NB4 (cell line): ENCODE results near the gene ACMSD.

ENCODE experiments used
- MYC ChIP-seq: IDR thresholded peaks from 2 replicates; pipeline ENCODE4 v1.6.1; 2011; ENCODE audit warnings: low read depth, low read length
- POLR2A ChIP-seq: IDR thresholded peaks from 2 replicates; pipeline ENCODE4 v1.6.1; 2011; ENCODE audit warnings: mild to moderate bottlenecking; ENCODE audit not compliant: insufficient read length; ENCODE audit errors: extremely low read depth
- TF ChIP-seq, protein P1 (sequence below): IDR thresholded peaks from one replicate; pipeline ENCODE4 v1.5.1; 2012; ENCODE audit warnings: low read depth, low read length
- TF ChIP-seq, protein P2 (sequence below): IDR thresholded peaks from 2 replicates; pipeline ENCODE4 v1.6.1; 2011; ENCODE audit warnings: low read depth, low read length

DNA sequence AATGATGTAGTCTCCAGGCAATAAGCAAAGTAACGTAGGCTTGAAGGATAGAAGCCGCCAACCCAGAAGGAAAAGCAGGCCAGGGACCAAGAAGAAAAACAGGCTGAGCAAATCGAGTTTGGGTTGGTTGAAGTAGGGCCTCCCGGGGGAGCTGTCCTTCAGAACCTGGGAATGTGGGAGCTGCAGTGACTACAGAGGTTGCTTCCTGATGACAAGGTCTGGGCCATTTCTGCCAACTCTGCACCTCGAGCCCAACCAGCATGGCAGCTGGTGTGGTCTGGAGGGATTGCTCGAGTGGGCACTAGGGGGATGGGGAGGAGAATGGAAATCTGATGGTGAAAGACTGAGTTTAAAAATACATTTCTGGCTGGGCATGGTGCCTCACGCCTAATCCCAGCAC is 14.1 kb downstream of the ACMSD start:
- TF ChIP-seq, protein P1, sequence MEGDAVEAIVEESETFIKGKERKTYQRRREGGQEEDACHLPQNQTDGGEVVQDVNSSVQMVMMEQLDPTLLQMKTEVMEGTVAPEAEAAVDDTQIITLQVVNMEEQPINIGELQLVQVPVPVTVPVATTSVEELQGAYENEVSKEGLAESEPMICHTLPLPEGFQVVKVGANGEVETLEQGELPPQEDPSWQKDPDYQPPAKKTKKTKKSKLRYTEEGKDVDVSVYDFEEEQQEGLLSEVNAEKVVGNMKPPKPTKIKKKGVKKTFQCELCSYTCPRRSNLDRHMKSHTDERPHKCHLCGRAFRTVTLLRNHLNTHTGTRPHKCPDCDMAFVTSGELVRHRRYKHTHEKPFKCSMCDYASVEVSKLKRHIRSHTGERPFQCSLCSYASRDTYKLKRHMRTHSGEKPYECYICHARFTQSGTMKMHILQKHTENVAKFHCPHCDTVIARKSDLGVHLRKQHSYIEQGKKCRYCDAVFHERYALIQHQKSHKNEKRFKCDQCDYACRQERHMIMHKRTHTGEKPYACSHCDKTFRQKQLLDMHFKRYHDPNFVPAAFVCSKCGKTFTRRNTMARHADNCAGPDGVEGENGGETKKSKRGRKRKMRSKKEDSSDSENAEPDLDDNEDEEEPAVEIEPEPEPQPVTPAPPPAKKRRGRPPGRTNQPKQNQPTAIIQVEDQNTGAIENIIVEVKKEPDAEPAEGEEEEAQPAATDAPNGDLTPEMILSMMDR, result no peak
- TF ChIP-seq, protein P2, sequence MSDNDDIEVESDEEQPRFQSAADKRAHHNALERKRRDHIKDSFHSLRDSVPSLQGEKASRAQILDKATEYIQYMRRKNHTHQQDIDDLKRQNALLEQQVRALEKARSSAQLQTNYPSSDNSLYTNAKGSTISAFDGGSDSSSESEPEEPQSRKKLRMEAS, result no peak
- TF ChIP-seq MYC (no peak), POLR2A (no peak)
